ENCODE measurements around the gene ZDHHC6.

- TF ChIP-seq CTCF (IDR thresholded peaks at IDR 0.05; ENCODE audit: poor library complexity) (no peak), EZH2 (IDR thresholded peaks at IDR 0.05; ENCODE audit: borderline replicate concordance) (no peak)
Observed at GRCh38 chr10:112390125-112390703, 56.5 kb downstream of the ZDHHC6 start.

Measured in hepatocyte (in vitro differentiated cells).